SK-N-SH (cell line): ENCODE data around the gene LRTM2. TPM values are rescaled to one million over a fixed set of nuclear protein-coding genes. Genes with fewer than 3 reads are reported as not detected.

Source experiments
- CTCF ChIA-PET: fragments of 300-600, 350-600 bp; formaldehyde crosslinking; extraction: SDS; loops from one replicate; lab custom pipeline; 2021; lab: Yijun Ruan, JAX
- POLR2A ChIA-PET: fragments of 350-600 bp; sonication (Branson Sonifier 250); formaldehyde crosslinking; extraction: SDS; loops from one replicate; lab custom pipeline; 2020; ENCODE audit warnings: antibody characterized with exemption, inconsistent platforms; lab: Yijun Ruan, JAX
- DNase-seq: peaks from one replicate; pipeline ENCODE4 v3.0.0; 2012
- H2AFZ ChIP-seq: fragments of 200-600 bp; sonication (generic); 2 replicates; pipeline ENCODE4 v1.8.1; 2016; ENCODE audit warnings: antibody characterized with exemption, mild to moderate bottlenecking, low read depth
- H3F3A ChIP-seq: fragments of 200-600 bp; sonication (generic); replicated peaks from 2 replicates; pipeline ENCODE3; 2016; ENCODE audit warnings: antibody characterized with exemption, mild to moderate bottlenecking; ENCODE audit not compliant: insufficient read depth
- H3K27ac ChIP-seq, 2 experiments: fragments of 200-500 bp in 1 of 2; fragments of 200-600 bp in 1 of 2; sonication (Bioruptor generic) in 1 of 2; sonication (generic), shearing (Covaris generic) in 1 of 2; 2 replicates each; pipeline versions ENCODE4 v1.5.1 to v1.6.1; 2014 to 2016; ENCODE audit warnings: low read depth in 2 of 2, inconsistent platforms in 1 of 2, low read length in 1 of 2, mild to moderate bottlenecking in 1 of 2, mixed read lengths in 1 of 2
- H3K27me3 ChIP-seq: fragments of 200-600 bp; sonication (generic), shearing (Covaris generic); 2 replicates; pipeline ENCODE4 v1.6.1; 2016; ENCODE audit warnings: mixed run types; ENCODE audit not compliant: insufficient read depth
- H3K36me3 ChIP-seq, 2 experiments: fragments of 200-500 bp in 1 of 2; fragments of 200-600 bp in 1 of 2; sonication (Bioruptor generic) in 1 of 2; sonication (generic) in 1 of 2; replicated peaks in 1 of 2; 2 replicates each; pipeline versions ENCODE3 to v1.5.1; 2014 to 2016; ENCODE audit warnings: low read length in 1 of 2, mild to moderate bottlenecking in 1 of 2; ENCODE audit not compliant: insufficient read depth in 2 of 2, control insufficient read depth in 1 of 2
- H3K4me1 ChIP-seq, 2 experiments: fragments of 200-500 bp in 1 of 2; fragments of 200-600 bp in 1 of 2; sonication (Bioruptor generic) in 1 of 2; sonication (generic), shearing (Covaris generic) in 1 of 2; 2 replicates each; pipeline versions ENCODE4 v1.5.1 to v1.6.1; 2014 to 2016; ENCODE audit warnings: low read depth in 1 of 2, low read length in 1 of 2, mixed run types in 1 of 2; ENCODE audit not compliant: insufficient read depth in 2 of 2, control insufficient read depth in 1 of 2
- H3K4me2 ChIP-seq: fragments of 200-600 bp; sonication (generic), shearing (Covaris generic); 2 replicates; pipeline ENCODE4 v1.6.1; 2017; ENCODE audit warnings: mixed run types
- H3K4me3 ChIP-seq, 2 experiments: fragments of 200-500 bp in 1 of 2; fragments of 200-600 bp in 1 of 2; sonication (Bioruptor generic) in 1 of 2; sonication (generic), shearing (Covaris generic) in 1 of 2; 2 replicates each; pipeline versions ENCODE4 v1.5.1 to v1.8.1; 2014 to 2016; ENCODE audit warnings: low read depth in 2 of 2, inconsistent platforms in 1 of 2, low read length in 1 of 2, mild to moderate bottlenecking in 1 of 2, mixed read lengths in 1 of 2, moderate library complexity in 1 of 2
- H3K79me2 ChIP-seq: fragments of 200-600 bp; sonication (generic); 2 replicates; pipeline ENCODE4 v1.8.1; 2017; ENCODE audit warnings: mild to moderate bottlenecking; ENCODE audit not compliant: insufficient read depth
- H3K9ac ChIP-seq: fragments of 200-600 bp; sonication (generic); 2 replicates; pipeline ENCODE4 v1.6.1; 2017; ENCODE audit warnings: mixed run types
- H3K9me2 ChIP-seq: fragments of 200-600 bp; sonication (generic); 2 replicates; pipeline ENCODE4 v1.6.1; 2017; ENCODE audit warnings: mixed run types
- H3K9me3 ChIP-seq: fragments of 200-600 bp; sonication (generic); 2 replicates; pipeline ENCODE4 v1.6.1; 2017; ENCODE audit warnings: mixed run types, mild to moderate bottlenecking, moderate library complexity
- H4K20me1 ChIP-seq: fragments of 200-600 bp; sonication (generic); 2 replicates; pipeline ENCODE4 v1.6.1; 2017; ENCODE audit warnings: mild to moderate bottlenecking, mixed run types; ENCODE audit not compliant: insufficient read depth
- ELF1 ChIP-seq: IDR thresholded peaks from 2 replicates; pipeline ENCODE4 v1.4.0; 2012
- EZH2phosphoT487 ChIP-seq: fragments of 200-600 bp; sonication (generic); IDR thresholded peaks from 2 replicates; pipeline ENCODE4 v1.6.1; 2017; ENCODE audit warnings: low read depth, mixed run types, mild to moderate bottlenecking, antibody characterized with exemption, moderate library complexity, borderline replicate concordance
- FOSL2 ChIP-seq: IDR thresholded peaks from 2 replicates; pipeline ENCODE4 v1.4.0; 2012; ENCODE audit warnings: low read depth, mild to moderate bottlenecking, moderate library complexity, borderline replicate concordance
- FOXM1 ChIP-seq: IDR thresholded peaks from 2 replicates; pipeline ENCODE4 v1.4.0; 2012; ENCODE audit warnings: low read depth, mild to moderate bottlenecking
- GABPA ChIP-seq: IDR thresholded peaks from 2 replicates; pipeline ENCODE4 v1.4.0; 2012; ENCODE audit warnings: low read depth, mild to moderate bottlenecking
- IRF3 ChIP-seq: fragments of 150-350 bp; IDR thresholded peaks from 2 replicates; pipeline ENCODE4 v1.6.1; 2016; ENCODE audit warnings: mild to moderate bottlenecking, low read depth, low read length
- POLR2AphosphoS5 ChIP-seq: IDR thresholded peaks from 2 replicates; pipeline ENCODE4 v1.6.1; 2012; ENCODE audit warnings: low read depth, low read length
- REST ChIP-seq: IDR thresholded peaks from 2 replicates; pipeline ENCODE4 v1.6.1; 2012; ENCODE audit warnings: mild to moderate bottlenecking, low read depth, low read length, moderate library complexity
- RFX5 ChIP-seq: IDR thresholded peaks from 2 replicates; pipeline ENCODE4 v1.6.1; 2012; ENCODE audit warnings: mild to moderate bottlenecking, improper control_type of control experiment, low read length
- SIN3A ChIP-seq: IDR thresholded peaks from 2 replicates; pipeline ENCODE4 v1.6.1; 2012; ENCODE audit warnings: low read depth, mild to moderate bottlenecking, low read length, moderate library complexity, borderline replicate concordance
- TCF12 ChIP-seq: IDR thresholded peaks from 2 replicates; pipeline ENCODE4 v1.4.0; 2012
- USF2 ChIP-seq: fragments of 150-350 bp; IDR thresholded peaks from 2 replicates; pipeline ENCODE4 v1.6.1; 2017; ENCODE audit warnings: antibody characterized with exemption, low read length, low read depth, borderline replicate concordance
- WGBS: methylation state at CpG from one replicate; pipeline ENCODE4 v1.1.6; 2017; ENCODE audit warnings: low lambda C conversion rate; 5-methylcytosine and 5-hydroxymethylcytosine counted together
- polyA plus RNA-seq, 3 experiments: library from polyadenylated mRNA; depleted of rRNA; stranded (reverse); fragments of >200 nt; gene quantifications; 2 replicates each; pipeline ENCODE4 v1.2.3, GENCODE V29; 2012

The LRTM2 gene
- polyA plus RNA-seq, 1 of the 3 experiments (the other 2 are of a cell fraction) = not detected

GRCh38 chr12:1836241-1836803 lies 16.0 kb downstream of the LRTM2 start:
- WGBS = 70% methylated on average over 7 of the region's 7 CpGs
- DNase-seq = peak; percentile 39
- H3K4me2 ChIP-seq = no peak overlapping the region
- CTCF ChIA-PET = interaction anchor here (0.8 to 4.5 kb wide), 3 partner anchors 96 to 182 kb away, joined by 3 to 35 read pairs (median 5); no protein-coding TSS in a partner anchor
- no peaks in the 10 kb centered on the region for H3K9me2 ChIP-seq
- peak overlapping the region in 1 of 2 experiments; percentile 98; a peak in 2 of 4 replicates for H3K27ac ChIP-seq
- peaks cover 4 to 67% of the 10 kb centered on the region in 2 experiments; a peak in 3 of 4 replicates for H3K4me1 ChIP-seq
- H3K9ac ChIP-seq = no peak overlapping the region
- H3K9me3 ChIP-seq = no peaks in the 10 kb centered on the region
- H3F3A ChIP-seq = no peaks in the 10 kb centered on the region
- TF ChIP-seq SIN3A (no peak), TCF12 (no peak), GABPA (no peak), IRF3 (no peak), USF2 (no peak), REST (no peak), RFX5 (no peak), EZH2phosphoT487 (no peak), ELF1 (no peak), POLR2AphosphoS5 (no peak), FOXM1 (no peak), FOSL2 (no peak)
- TF ChIP-seq, all 33 proteins: peak for 0
- POLR2A ChIA-PET = interaction anchor here (0.6 kb wide), 1 partner anchor 100 kb away, joined by 3 read pairs; no protein-coding TSS in a partner anchor
- no peaks in the 10 kb centered on the region for H4K20me1 ChIP-seq
- H3K36me3 ChIP-seq = no peaks in the 10 kb centered on the region
- H3K4me3 ChIP-seq = no peak overlapping the region
- H3K27me3 ChIP-seq = no peaks in the 10 kb centered on the region
- H2AFZ ChIP-seq = no peak overlapping the region
- H3K79me2 ChIP-seq = no peaks in the 10 kb centered on the region
